ENCODE results near the gene LEO1.

Gene LEO1

GRCh38 chr15:51969728-51970127 is 1.9 kb downstream of the LEO1 start:
- Histone ChIP-seq H3K27me3 (no peaks in the 10 kb centered on the region), H3K4me3 (ENCODE audit: low read depth, low read length) (peak overlapping the region; percentile 96), H3K4me1 (peaks cover 14% of the 10 kb centered on the region), H3K9me3 (peaks cover 4% of the 10 kb centered on the region; the same call in 1 of the 2 replicates), H3K36me3 (peaks cover 5% of the 10 kb centered on the region)
- no peak for DNase-seq
- TF ChIP-seq CTCF (IDR thresholded peaks at IDR 0.05; ENCODE audit: low read depth, low read length) = no peak

GRCh38 chr15:51967583-51967982 is 4.0 kb downstream of the LEO1 start:
- TF ChIP-seq CTCF (IDR thresholded peaks at IDR 0.05; ENCODE audit: low read depth, low read length) = no peak
- Histone ChIP-seq H3K4me3 (ENCODE audit: low read depth, low read length) (no peak overlapping the region), H3K27me3 (no peaks in the 10 kb centered on the region), H3K9me3 (peaks cover 4% of the 10 kb centered on the region; the same call in 1 of the 2 replicates), H3K36me3 (peaks cover 14% of the 10 kb centered on the region), H3K4me1 (peaks cover 14% of the 10 kb centered on the region)
- no peak for DNase-seq

- no peak for DNase-seq
- Histone ChIP-seq H3K4me3 (ENCODE audit: low read depth, low read length) (no peak overlapping the region), H3K9me3 (peaks cover 4% of the 10 kb centered on the region; the same call in 1 of the 2 replicates), H3K36me3 (peaks cover 26% of the 10 kb centered on the region), H3K4me1 (peaks cover 14% of the 10 kb centered on the region), H3K27me3 (no peaks in the 10 kb centered on the region)
- no peak for TF ChIP-seq CTCF (IDR thresholded peaks at IDR 0.05; ENCODE audit: low read depth, low read length)
These were observed 5.4 kb downstream of the LEO1 start for GRCh38 chr15:51966192-51966591.

- no peak for TF ChIP-seq CTCF (IDR thresholded peaks at IDR 0.05; ENCODE audit: low read depth, low read length)
- DNase-seq = no peak
These were observed 5.9 kb downstream of the LEO1 start for GRCh38 chr15:51965691-51966090.

GRCh38 chr15:51955504-51955903 is 16.1 kb downstream of the LEO1 start:
- Histone ChIP-seq H3K4me1 (no peaks in the 10 kb centered on the region), H3K27me3 (no peaks in the 10 kb centered on the region), H3K4me3 (ENCODE audit: low read depth, low read length) (no peak overlapping the region), H3K36me3 (peaks cover 90% of the 10 kb centered on the region), H3K9me3 (no peaks in the 10 kb centered on the region)
- DNase-seq = no peak
- TF ChIP-seq CTCF (IDR thresholded peaks at IDR 0.05; ENCODE audit: low read depth, low read length) = no peak

More at GRCh38 chr15:51965691-51966090, 5.9 kb downstream of the LEO1 start:
- H3K9me3 ChIP-seq = peaks cover 4% of the 10 kb centered on the region; the same call in 1 of the 2 replicates
- no peaks in the 10 kb centered on the region for H3K27me3 ChIP-seq
- no peak overlapping the region for H3K4me3 ChIP-seq (ENCODE audit: low read depth, low read length)
- peaks cover 14% of the 10 kb centered on the region for H3K4me1 ChIP-seq
- H3K36me3 ChIP-seq = peaks cover 31% of the 10 kb centered on the region

- Histone ChIP-seq H3K27me3 (no peaks in the 10 kb centered on the region), H3K9me3 (no peaks in the 10 kb centered on the region), H3K36me3 (peaks cover 94% of the 10 kb centered on the region), H3K4me3 (ENCODE audit: low read depth, low read length) (no peak overlapping the region), H3K4me1 (no peaks in the 10 kb centered on the region)
- no peak for DNase-seq
- no peak for TF ChIP-seq CTCF (IDR thresholded peaks at IDR 0.05; ENCODE audit: low read depth, low read length)
These were observed 18.8 kb downstream of the LEO1 start for GRCh38 chr15:51952805-51953204.

Data from BE2C (cell line).